HuH-7 (cell line): ENCODE results near the gene CLIC1.
A peak's percentile ranks its signal among the peaks of the same experiment; 100 is the strongest.
"Not testable (repeated sequence)": the region's sequence is repeated elsewhere in the genome, so short reads cannot be mapped to it uniquely, and the experiment has no call there.

Experiments used
- DNase-seq: peaks from one replicate; pipeline ENCODE4 v3.0.0; 2011; ENCODE audit warnings: low spot score

The CLIC1 gene

DNA sequence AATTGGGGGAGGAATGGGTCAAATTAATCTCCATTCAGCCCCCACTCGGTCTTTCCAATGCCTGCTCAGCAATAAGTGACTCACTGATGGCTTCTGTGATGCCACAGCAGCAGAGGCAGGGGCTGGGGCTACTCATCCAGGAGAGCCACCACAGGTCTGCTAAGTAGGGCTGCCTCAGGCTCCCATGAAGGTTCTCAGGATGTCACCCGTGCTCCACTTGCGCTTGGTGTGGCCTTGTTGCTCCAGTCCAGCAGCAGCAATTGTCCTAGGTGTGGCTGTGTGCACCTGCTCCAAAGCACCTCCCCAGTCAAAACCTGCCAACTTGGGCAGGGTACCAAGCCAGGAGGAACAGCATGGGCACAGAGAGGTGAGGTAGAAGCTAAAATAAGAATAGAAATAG, 14.2 kb downstream of the CLIC1 start:
- DNase-seq, result no peak

DNA sequence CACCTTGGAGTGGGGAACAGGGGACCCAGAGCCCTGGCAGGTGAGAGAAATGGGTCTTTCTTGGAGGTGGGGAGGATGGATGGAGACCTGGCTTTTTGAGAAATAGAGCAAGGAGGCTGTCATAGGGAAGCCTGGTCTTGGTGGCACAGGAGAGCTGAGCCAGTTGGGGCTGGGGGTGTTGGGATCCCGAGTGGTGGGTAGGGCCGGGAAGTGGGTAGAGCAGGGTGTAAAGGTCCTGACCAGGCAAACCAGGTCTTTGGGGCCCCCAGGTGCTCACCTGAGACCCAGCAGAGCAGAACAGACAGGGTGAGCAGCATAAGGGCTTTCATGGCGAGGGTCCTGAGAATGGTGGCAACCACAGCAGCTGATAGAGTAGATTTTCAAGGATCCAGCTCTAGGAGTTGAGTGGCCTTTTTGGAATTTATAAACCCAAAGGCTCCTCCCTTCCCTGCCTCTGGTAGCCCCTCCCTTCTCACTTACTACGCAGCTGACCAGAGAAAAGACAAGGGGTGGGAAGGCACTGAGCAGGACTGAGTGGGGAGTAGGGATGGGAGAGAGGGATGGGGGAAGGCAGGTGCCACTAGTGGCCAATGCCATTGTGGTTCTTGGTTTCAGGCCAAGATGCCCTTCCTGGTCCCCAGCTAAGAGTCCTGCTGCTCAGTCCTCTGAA, 14.8 kb downstream of the CLIC1 start, which contains the start of gene LY6G6C:
TSS of gene LY6G6C (minus strand) at position 396 of the 670 bp plus-strand sequence. CDS start at position 329, 67 bp downstream.
- DNase-seq, result no peak

DNA sequence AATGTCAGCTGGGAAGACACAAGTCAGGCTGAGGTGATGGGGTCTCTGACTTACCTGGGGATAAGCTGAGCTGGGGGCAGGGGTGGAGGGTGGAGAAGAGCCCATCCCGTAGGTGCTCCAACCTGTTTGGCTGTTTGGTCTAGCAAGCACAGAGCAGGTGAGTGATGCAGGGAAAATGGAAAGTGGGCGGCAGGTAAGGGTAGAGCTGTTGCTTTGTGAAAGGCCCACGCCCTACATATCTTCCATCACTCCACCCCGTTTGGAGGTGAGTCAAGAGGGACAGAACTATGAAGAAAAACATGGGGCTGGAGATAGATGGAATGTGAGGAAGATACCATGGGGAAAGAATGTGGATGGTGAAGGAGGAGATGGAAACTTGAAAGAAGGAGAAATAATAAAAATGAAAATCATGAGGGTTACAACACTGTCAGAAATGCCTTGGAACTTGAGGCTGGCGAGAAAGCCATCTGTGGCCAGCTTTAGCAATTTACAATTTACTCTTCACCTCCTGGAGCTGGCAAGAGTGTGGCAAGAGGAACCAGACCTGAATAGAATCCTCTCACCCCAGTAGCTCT, 16.0 kb downstream of the CLIC1 start:
- DNase-seq, result no peak

DNA sequence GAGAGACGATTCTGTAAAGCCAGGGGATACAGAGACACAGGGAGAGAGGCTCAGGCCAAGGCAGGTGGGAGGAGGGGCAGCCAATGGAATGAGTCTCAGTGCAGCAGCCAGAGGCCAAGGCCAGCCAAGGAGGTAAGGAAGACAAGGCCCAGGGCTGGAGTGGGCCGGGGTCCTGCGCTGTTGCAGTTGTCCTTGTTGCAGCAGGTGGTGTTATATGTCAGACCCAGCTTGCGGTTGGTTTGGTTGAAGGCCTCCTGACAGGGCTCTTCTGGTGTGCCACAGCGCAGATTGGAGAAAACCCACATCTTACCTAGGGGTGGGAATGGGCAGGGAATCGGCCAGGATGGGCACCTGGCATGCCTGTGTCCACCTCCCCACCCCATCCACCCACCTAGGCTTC, 17.3 kb downstream of the CLIC1 start:
- no peak for DNase-seq

DNA sequence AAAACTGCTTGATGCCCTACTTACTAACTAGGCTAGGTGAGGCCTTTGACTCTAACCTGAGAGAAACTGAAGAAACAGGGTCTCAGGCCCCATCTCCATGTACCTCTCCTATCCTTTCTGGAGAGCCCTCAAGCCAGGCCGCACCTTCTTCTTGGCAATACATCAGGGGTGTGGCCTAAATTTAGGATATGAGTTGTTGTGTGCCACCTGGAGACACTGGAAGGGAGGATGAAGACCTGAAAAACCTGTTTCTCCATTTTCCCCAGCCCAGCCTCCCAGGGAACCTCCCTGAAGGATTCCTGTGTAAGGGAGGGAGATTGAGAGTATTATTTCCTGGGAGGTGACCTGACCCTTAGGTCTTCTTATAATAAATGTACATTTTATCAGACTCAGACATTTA, 18.1 kb downstream of the CLIC1 start:
- DNase-seq, result no peak

DNA sequence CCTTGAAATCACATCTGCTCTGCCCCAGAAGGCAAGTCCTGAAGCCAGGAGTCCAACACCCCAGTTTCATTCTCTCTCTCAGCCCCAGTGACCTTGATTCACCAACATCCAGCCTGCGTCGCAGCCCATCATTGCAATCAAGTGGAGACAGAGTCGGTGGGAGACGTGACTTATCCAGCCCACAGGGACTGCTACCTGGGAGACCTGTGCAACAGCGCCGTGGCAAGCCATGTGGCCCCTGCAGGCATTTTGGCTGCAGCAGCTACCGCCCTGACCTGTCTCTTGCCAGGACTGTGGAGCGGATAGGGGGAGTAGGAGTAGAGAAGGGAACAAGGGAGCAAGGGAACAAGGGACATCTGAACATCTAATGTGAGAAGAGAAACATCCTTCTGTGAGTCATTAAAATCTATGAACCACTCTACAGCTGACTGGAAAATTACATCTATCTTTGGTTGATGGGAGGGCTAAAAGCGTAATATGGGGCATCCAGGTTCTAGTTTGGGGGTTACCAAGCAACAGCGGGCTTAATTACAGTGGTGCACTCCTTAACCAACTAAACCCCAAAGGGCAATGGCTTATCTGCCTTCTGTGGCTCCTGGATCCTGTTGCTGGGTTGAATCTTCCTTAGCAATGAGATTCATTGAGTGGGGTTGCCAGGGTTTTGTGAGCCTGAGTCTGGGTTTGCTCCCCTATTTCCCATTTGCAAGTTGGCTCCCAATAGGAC, 18.7 kb downstream of the CLIC1 start:
- no peak for DNase-seq

DNA sequence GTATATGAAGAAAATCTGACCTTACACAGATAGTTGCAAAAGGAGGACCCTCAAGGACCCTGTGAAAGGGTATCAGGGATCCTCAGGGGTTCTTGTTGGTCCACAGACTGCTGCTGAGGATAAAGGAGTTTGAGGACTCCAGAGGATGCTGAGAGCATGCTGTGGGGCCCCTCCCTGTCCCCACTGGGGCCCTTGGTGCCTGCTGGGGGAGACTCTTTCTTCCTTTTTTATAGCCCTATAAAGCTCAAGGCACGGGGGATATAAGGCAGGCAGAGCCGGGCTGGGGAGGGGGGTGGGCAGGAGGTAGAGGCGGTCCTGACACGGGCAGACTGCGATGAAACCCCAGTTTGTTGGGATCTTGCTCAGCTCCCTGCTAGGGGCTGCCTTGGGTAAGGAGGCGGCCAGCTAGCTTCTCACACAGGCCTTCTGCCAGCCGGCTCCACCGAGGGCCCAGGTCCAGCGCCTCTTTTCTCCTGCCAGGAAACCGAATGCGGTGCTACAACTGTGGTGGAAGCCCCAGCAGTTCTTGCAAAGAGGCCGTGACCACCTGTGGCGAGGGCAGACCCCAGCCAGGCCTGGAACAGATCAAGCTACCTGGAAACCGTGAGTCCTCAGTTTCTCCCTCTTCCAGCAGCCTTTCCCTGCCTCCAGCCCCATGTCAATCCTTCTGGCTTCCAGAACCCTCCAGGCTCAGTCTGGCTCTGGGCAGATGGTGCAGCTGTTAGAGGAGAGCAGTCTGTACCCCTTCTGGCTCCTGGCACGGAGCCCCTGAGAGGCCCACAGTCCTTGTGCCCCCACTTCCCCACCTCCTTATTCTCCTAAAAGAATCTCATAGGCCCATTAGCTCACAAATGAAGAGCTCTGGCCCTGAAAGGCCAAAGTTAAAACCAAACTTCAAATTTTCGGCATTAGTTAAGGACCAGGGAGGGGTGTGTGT, 21.0 kb downstream of the CLIC1 start, which contains the start of gene LY6G6D:
TSS of gene LY6G6D (plus strand) at position 327 of the 937 bp plus-strand sequence. CDS start at position 335, 8 bp downstream.
- DNase-seq, result no peak

DNA sequence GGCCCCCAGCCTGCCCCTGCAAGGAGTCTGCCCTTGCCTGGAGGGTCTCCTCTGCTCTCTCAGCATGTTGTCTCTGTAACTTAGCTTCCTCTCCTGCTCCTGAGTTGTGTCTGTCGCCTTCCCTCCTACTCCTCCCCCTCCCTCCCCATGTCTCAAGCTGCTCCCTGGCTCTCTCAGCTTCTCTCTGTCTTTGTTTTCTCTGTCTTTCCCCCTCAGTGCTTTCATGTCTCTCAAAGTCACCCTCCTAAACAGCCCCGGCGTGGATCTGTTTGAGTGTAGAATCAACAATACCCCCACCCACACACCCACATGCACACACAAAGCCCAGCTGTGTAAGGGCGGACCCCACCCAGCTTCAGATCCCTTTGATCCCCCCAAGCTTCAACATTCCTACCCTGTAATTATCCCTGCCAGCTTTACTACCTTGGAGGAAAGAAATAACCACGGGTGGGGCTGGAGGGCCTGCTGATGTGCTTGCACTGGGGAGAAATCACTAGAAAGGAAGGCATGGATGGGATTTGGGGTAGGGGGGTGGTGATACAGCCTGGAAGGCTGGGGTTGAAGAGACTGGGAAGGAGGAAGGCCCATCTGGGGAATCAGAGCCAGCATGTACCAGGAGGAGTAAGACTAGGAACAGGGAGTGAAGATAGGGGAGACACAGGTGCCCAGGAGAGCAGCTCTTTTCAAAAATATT, 22.2 kb downstream of the CLIC1 start:
- DNase-seq, result no peak

DNA sequence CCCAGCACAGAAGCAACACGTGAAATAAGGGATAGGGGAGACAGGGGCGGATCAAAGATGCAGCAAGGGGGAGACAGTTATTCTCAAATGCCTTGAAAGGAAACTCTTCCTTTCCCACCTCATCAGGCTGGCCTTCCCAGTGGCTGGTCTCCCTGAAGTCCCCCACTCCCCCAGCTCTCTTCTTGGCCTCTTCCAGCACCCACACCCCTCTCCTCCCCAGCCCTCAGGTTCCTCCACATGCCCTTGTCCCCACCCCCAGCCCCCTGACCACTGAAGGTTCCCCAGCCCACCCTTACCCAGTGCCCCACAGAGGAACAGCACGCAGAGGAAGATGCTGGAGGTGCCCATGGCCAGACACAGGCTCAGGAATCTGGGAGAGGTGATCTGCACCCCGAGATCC, 22.9 kb downstream of the CLIC1 start:
- DNase-seq, result no peak

DNA sequence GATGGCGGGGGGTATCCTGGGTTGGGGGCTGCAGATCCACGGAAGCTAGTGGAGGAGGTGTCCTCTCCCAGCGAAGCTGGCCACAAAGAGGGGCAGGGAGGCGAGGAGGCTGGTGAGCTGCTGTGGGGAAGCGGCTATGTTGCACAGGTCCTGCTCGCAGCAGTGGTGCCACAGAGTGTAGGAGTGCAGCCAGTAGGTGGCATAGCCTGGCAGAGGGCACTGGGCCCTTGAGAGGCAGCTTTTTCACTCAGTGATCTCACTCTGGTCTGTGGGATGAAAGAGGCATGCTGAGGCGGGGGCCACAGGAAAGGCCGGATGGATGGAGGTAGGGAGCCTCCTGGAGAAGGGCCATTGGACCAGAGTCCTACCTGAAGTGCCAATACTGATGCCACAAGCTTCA, 24.0 kb downstream of the CLIC1 start:
- no peak for DNase-seq

DNA sequence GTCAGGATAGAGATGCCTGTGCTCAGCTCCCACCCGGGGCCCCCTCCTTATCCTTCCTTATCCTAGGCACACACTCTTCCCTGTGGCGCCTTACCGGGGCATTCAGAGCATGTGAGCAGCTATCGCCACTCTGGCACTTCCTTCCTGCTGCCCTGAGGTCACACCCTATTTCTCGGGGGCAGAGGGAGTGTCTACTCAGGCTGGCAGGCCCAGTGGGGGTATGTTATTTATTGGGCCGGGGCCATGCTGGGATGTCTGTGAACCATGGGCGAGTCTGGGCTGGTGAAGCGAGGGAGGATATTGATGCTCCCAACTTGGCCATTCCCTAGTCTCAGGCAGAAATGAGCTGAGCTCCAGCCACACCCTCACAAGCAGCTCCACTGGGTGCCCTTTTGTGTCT, 25.1 kb downstream of the CLIC1 start:
- no peak for DNase-seq

DNA sequence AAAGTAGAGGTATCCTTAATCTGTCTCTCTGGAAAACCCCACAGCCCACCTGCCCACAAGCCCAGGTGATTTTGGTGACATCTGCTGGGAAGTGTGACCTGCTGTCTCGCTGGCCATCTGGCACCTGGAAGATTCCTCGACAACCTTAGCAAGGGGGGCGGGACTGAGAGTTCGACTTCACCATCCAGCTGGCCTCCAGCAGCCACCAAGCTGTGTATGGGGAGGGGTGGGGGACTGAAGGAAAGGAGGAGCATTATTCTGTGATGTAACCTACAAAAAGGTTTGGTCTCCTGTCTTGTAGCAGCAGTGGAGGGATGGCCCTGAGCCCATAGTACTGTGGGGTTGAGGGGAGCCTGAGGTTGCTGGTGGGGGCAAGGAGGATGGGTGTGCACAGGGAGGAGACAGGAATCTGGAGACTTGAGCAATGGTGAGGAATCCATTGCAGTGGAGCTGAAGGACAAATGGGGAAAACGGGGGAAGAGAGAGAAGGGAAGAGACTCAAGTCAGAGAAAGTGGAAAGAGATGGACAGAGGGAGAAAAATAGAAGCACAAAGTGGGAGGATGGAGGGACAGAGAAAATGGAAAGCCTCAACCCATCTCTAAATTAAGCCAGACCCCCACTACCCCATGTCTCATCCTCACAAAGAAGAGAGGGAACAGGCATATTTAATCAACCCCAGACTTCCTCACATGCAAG, 25.7 kb downstream of the CLIC1 start:
- DNase-seq, result no peak

DNA sequence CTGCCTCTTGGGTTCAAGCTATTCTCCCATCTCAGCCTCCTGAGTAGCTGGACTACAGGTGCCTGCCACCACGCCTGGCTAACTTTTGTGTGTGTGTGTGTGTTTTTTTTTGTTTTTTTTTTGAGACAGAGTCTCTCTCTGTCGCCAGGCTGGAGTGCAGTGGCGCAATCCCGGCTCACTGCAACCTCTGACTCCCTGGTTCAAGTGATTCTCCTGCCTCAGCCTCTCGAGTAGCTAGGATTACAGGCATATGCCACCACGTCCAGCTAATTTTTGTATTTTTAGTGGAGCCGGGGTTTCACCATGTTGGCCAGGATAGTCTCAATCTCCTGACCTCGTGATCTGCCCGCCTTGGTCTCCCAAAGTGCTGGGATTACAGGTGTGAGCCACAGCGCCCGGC, 27.2 kb downstream of the CLIC1 start:
- DNase-seq, result not testable (repeated sequence)

DNA sequence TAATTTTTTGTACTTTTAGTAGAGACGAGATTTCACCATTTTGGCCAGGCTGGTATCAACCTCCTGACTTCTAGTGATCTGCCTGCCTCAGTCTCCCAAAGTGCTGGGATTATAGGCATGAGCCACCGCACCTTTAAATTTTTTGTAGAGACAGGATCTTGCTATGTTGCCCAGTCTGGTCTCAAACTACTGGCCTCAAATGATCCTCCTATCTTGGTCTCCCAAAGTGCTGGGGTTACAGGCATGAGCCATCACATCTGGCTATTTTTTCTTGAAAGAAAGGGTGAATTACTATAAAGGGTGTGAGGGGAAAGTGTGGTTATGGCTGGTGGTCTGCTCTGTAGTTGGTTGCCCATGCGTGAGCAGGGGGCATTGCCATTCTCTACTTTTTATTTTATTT, 28.1 kb downstream of the CLIC1 start:
- DNase-seq, result no peak

DNA sequence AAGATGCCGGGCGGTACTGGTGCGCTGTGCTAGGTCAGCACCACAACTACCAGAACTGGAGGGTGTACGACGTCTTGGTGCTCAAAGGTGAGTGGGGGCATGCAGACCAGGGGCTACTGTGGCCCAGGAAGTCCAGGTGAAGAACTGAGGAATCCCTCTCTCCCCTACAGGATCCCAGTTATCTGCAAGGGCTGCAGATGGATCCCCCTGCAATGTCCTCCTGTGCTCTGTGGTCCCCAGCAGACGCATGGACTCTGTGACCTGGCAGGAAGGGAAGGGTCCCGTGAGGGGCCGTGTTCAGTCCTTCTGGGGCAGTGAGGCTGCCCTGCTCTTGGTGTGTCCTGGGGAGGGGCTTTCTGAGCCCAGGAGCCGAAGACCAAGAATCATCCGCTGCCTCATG, 28.6 kb downstream of the CLIC1 start:
- DNase-seq, result no peak

DNA sequence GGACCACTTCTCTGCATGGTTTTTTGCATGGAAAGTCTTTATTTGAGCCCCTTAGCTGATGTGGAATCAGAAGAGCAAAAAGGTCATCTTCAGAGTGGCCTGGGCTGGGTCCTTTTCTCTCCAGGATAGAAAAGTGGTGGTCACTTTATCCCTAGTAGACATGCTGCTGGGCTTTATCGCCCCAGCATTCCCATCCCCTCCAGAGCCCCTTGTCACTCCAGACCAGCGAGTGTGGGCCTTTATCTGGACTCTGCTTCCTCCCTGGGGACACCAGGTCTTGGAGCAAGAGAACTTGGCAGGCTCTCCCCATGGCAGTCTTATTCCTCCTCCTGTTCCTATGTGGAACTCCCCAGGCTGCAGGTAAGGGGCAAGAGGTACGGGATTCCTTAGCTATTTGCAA, 29.7 kb downstream of the CLIC1 start, which contains the start of gene LY6G6F:
TSS of gene LY6G6F (plus strand) at position 268 of the 400 bp plus-strand sequence. CDS start at position 309, 41 bp downstream.
- no peak for DNase-seq

DNA sequence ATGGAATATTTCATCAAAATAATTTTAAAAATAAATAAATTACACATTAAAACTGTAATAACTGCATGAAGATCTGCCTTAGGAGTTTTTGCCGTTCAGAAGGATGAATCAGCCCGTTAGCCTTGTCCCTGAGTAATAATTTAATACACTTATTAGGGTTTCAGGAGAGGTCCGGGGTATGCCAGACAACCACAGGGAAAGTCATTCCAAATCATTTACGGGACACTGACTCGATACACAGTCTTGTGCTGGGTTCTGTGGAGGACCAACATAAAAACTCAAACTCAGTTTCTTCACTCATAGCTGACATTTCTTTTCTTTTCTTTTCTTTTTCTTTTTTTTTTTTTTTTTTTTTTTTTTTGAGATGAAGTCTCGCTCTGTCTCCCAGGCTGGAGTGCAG, 30.4 kb downstream of the CLIC1 start:
- DNase-seq, result no peak

DNA sequence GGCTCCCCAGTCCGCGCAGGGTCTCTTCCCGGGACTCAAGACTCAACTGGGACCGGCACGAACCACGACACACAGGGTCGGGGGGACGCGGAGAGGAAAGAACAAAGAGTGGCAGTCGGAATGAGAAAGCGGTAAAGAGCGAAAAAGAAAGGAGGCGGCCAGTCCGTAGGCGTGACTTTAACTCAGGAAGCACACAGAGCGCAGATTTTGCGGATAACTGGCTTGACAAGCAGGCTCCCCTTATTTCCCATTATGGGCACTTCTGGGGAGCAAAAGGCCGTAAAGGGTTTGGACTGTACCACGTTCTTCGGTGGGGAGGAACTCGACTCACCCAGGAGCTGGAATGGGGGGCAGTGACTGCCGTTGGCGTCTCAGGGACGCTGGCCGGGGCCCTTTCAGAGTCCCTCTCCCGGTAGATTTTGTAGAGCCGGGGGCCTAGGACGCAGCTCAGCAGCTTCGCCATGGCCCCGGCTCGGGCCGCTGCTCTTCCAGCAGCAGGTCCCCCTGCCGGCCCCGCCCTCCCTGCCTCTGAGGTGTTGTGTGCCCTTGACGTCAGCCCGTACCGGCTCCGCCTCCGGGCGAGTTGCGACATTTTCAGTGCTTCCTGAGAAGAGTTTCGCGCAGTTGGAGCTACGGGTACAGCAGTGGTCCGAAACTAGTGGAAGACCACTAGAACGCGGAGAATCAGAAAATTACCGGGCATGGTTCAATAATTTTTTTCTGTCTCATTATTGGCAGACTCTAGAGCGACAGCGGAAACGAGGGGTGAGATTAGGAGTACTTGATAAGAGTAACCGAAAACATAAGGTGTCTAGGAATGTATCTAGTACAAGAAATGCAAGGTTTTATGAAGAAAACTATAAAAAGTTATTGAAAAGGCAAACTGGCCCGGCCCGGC, 33.3 kb downstream of the CLIC1 start, which contains the start of gene ABHD16A:
TSS of gene ABHD16A (minus strand) at position 506 of the 898 bp plus-strand sequence. CDS start at position 463, 43 bp downstream.
- peak; percentile 88 for DNase-seq

DNA sequence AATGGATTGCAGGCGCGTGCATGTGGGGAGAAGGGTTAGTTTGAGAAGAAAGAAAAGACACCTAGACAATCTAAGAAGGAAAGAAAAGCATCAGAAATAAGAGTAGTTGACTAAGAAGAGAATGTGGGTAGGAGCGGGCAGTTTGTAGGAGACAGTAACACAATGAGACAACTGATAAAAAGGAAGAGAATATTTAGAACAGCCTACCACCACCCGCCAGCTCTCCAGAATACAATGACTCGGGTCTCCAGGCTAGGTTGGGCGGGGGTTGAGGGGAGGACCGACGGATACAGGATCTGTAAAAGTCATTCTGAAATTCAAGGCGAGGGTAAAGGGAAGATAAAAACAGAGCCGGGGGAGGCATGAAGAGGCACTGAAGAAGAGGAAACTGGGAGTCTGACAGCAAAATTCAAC, 33.9 kb downstream of the CLIC1 start:
- no peak for DNase-seq
